OCI-M2 (cell line): ENCODE data around the gene LAMB4.

ENCODE experiments used
- DNase-seq: peaks from one replicate; lab custom pipeline; 2025; ENCODE audit not compliant: unreplicated experiment; lab: John Stamatoyannopoulos, UW

Gene LAMB4

DNA sequence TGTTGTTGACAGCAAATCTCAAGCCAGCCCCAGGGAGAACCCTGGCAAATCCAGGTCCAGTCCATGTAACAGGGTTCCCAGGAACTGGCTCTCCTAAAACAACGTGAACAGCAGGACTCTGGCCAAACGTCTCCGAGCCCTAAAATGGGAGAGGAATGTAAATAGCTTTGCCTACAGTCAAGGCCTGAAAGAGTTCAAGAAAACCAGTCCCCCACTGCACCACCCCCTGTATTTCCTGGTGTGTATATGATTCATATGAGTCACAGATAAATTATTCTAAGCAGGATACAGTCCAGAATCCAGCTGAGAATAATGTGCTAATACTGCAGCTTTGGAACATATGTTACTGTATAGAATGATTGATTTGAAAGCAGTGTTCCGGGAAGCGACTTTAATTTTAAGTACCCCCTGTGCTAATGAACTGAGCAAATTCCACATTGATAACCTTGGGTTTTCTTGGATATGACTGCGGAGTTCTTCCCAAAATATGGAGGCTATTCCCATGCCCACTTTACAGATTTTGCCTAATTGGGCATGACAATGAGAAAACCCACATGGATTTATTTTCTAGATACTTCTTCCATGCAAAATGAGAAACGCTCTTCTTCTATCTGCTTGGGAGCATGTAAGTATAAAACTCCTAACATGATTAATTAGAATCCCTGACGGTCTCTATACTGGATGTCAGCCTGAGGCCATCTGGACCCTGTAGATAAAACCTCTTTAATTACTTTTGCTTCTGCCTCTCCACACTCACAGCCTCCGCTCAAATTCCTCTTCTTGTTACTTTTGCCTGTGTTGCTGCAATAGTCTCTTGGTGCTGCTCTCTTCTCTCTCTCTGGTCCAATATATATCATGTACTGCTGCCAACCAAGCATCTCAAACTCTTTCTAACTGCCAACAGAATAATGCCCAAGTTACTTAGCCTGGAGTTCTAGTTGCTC is 50.2 kb downstream of the LAMB4 start:
- DNase-seq, result no peak

DNA sequence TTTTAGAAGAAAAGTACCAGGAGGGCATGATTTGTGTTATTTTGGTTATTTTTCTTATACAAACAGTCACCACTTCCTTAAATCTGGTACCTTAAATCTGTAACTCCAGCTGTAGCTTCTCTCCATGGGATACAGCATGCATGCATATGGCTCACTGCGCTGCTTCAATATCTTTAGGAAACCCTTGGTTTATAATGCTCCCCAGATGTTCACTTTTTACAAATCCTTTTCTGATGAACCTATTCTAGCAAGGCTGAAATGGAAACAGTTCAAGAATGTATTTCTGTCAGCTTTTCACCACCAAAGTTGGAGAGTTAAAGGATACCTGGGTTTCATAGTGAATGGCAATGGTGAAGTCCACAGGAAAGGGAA is 50.9 kb downstream of the LAMB4 start:
- no peak for DNase-seq

DNA sequence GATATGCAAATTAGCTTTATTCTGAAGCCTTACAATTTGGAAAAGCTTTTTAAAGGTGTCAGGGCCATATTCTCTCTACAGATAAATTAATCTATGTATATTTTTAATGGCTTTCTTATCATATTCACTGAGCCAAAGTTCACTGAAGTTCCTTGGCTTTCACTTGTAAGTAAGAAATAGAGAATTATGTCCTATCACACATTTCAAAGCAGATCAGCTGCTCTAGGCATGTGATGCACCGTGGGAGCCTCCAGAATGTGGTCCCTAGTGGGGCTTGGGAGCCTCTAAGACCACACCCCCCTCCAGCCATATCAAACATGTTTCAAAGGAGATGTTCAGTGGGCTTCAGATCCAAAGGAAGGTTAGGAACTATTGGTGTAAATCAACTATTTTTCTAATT is 51.5 kb downstream of the LAMB4 start:
- DNase-seq, result no peak

DNA sequence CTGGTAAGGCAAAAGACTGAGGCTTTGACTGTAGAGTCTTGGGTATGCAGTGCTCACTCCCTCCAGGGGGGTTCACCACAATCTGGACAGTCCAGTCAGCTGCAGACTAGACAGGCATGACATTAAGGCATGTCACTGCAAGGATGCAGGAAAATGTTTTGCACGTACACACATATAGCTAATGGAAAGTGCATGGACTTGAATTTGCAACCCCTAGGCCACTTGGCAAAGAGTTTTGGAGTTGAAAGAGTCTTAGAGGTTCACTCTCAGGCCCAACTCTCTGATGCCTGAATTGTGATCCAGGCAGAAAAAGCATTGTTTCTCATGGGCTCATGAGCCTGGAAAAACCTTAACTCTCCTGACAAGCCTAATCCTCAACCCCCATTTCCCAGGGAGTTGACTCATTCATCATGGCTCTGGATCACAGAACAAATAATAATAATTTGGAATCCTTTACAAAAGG is 51.9 kb downstream of the LAMB4 start:
- DNase-seq, result no peak

DNA sequence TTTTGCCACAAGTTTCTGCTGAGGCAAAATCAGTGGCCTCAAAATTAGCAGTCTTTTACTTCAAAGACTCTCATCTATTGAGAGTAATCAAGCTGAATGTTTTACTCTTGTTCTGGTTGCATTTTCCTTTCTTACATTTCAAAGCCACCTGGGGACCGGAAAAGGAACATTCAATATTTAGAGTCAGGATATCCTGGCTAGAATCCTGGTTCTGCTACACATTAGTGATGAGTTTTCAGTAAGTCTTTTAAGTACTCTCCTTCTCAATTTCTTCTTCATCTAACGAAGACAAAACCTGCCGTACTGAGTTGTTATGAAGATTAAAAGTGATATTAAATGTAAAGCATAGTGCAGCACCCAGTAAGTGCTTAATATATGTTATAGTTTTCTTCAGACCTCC is 52.5 kb downstream of the LAMB4 start:
- no peak for DNase-seq

DNA sequence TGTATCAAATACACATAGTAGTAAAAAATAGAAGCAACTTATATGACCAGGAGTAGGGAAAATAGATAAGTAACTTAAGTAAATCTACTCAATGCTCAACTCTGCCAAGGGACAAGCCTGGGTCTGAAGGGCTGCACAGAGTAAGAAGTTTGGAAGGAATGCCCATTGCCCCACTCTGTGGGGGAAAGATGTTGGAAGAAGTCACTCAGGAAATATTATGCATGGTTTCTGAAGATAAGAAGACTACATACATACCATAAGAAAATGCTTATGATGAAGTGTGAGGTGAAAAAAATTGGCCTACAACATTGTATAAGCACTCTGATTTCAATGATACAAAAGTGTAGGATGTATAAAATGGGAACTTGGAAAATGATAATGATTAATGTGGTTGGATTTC is 54.0 kb downstream of the LAMB4 start:
- no peak for DNase-seq

DNA sequence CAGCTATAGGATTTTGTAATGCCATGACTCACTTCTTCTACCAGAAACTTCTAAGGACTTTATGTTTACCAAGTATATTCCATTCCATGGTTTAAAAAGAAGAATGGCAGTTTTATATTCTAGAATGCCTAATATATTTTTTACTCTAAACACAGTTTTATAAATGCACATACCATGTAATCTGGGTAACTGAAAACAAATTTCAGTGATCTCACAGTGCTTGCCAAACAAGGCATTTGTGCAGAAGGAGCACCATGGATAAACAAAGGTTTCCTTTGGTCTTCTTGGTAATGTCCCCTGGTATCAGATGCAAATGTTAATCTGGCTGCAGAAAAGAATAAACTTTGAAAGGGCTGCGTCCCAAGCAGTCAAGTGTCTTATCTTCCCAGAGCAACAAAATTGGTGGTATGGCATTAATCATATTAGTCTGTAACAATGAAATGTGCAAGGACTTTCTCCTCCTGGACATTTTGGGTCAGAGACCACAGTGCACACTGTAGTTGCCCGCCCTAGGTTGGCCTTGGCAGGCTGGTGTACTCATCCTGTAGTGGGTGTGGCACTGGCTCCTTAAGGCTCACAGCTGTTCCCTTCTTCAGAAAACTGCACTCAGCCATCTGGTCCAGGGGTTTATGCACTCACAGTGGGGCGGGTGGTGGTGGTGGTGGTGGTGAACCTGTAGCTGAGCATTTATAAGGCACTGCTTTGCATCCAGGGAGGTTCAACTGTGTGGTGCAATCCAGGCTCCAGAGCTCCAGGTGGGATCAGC is 56.7 kb downstream of the LAMB4 start:
- DNase-seq, result no peak

DNA sequence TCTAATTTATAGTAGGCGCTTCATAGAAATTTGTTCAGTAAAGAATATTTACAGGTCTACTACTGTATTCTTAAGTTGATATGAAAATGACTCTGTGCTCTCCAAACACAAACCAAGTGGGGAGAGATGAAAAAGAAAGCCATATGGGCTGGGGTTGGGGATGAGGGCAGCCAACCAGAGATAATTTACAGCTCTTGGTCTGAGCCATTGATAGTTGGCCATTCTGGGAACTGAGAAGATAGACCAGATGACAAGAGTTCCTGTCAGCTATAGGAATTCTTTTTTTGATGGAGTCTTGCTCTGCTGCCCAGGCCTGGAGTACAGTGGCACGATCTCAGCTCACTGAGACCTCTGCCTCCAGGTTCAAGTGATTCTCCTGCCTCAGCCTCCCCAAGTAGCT is 57.4 kb downstream of the LAMB4 start:
- DNase-seq, result no peak

DNA sequence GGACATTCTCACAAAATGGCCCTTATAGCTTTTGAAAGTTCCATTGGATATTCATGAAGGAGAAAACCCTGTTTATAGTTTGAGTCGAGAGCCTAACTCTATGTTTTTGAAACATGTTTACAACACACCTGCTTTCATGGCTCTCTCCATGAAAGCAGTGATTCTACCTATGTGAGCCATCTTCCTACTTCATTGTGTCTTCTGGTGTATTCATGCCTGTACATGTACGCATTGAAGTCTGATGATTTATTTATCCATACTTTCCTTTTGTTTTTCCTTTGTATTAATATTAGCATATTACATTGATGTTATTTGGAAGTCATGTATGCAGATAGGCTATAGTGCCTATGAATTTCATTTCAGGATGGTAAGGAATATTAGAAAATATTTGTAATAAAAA is 58.0 kb downstream of the LAMB4 start:
- no peak for DNase-seq

DNA sequence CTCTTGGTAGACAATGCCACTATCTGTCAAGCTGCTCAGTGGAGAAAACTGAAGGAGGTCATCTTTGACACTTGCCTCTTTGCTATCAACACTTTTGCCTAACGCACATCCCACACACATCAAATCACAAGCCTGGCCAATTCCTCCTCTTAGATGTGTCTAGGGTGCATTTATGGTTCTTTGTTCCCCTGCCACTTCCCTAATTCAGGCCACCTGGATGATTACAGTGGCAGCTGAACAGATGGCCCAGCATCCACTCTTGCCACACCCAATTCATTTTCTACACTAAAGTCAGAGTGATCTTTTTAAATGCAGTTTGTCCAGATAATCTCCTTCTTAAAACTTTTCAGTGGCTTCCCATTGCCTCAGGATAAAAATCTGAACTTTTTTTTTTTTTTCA is 58.6 kb downstream of the LAMB4 start:
- DNase-seq, result no peak

DNA sequence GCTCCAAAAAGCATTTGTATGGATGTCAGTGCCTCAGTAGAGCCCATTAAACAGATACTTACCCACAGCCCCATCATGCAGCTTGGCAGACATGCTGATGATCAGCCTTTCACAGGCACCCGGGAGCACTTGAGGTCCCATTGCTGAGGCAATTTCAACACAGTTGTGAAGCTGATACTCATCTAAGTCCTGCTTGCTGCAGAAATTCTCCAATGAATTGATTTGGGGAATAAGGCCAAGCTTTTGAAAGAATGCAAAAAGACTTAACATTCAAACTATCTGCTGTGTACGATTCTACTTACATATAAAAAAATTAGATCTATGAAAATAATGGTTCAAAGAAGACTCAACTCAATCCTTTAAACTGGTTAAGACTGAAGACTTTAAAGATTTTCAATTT is 60.5 kb downstream of the LAMB4 start:
- no peak for DNase-seq

DNA sequence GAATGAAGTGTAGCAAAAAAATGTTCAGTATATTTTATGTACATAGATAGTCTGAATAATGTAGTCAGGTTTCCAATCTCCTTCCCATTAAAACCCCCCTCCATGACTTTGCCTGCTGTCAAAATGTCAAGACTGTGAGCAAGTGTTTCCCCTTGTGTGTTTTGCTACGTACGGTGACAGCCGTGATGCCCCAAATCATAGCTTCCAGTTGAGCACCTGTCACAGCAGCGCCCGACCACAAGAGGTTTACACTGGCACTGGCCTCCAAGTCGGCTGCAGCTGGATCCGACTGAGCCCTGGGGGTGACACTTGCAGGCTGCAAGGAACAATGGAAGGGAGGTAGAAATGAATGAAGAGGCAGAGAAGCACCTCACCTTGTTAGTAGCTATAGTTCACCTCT is 62.3 kb downstream of the LAMB4 start:
- no peak for DNase-seq

DNA sequence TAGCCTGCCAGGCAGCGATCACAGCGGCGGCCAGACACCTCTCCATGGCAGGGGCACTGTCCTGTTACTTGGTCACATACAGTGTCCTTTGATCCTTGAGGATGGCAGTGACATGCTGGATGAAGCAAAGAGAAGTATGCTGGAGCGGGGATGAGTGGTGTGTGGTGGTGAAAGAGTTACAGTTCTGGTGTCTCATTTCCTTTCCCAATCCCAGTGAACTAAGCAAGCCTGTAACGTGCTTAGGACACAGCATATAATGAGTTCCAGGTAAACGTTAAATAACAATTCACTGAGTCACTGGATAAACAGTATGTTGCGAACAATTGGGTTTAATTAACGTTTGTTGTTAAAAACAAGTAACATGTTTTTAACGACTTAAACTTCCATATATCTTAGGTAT is 63.7 kb downstream of the LAMB4 start:
- no peak for DNase-seq

DNA sequence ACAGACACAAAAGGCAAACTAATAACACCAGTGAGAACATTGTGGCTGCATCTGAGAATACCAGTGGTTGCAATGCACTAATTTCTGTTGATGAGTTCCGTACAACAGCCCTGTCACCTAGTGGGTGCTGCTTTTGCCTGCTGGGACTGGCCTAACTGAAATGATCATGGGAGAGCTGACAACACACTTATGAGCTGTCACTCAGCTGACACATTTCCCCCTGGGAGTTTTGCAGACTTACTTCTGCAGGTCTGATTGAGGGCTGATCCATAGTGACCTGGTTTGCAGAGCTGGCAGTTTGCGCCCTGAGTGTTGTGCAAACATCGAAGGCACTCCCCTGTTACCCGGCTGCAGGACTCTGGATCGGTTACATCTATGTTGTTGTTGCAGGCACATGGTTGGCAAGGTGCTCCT is 66.6 kb downstream of the LAMB4 start:
- no peak for DNase-seq

DNA sequence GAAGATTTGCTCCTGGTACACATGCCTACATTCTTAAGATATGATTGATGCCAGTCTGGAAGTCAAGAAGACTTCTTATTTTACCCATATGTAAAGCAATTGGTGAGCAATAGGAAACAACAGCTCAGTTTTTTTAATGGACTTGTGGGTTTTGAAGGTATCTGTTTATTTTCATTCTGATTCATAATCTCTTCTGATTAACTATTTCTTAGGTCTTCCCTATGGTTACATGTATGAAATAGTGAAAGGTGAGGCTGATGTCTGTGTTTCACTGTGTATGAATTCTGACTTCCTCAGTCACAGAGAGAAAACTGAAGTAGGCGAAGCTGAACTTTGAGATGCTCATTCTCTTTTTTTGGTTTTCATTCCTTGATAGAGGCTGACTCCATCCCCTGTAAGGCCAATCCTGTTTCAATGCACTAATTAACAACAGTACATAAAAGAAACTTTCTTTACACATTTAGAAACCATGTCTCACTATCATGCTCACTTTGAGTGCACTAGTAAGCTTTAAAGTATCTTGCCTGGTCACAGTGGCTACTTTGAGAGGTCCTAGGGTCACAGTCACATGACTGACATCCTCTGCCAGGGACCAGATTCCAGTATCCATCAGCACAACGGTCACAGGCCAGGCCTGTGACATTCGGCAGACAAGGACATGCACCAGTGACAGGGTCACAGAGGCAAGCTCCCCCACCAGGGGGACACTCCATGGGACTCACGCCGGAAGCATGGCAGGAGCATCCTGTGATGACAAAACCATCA is 67.7 kb downstream of the LAMB4 start:
- DNase-seq, result no peak

DNA sequence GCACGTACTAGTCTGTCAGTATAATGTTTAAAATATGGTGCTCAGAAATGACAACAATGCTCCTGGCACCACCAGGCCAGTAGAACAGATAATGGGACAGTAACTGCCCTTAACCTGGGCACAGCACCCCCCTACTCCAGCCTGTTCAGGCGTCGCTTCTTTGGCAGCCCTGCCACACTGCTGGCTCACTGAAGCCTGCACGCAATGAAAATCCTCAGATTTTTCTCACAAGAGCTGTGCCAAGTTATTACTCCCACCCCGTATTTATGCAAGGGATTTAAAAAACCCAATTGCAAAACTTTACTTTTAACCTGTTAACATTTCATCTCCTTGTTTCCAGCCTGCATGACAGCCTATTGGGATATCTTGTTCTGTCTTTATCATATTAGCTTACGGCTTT is 70.6 kb downstream of the LAMB4 start:
- no peak for DNase-seq

DNA sequence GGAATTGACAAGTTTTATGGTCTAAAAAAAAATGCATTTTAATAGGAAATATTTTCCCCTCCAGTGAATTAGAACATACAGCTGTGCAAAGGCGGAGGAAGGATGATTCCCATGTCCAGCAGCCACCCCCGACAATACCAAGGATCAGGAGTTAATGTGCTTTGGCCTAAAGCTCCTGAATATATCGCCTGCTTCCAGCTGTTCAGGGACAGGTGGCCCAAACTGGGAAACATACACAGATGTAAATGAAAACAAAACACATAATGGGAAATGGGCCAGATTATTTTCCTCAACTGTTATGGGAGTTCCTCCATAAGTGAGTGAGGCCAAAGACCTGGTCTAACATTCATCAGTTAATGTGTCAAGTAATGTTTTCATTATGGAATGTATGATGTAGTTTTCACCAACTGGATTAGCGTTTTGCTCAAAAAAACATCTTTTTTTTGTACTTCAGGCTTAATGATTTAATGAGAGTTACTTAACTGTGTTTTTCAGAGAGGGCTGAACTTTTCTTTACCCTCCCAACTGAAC is 72.1 kb downstream of the LAMB4 start:
- DNase-seq, result no peak

DNA sequence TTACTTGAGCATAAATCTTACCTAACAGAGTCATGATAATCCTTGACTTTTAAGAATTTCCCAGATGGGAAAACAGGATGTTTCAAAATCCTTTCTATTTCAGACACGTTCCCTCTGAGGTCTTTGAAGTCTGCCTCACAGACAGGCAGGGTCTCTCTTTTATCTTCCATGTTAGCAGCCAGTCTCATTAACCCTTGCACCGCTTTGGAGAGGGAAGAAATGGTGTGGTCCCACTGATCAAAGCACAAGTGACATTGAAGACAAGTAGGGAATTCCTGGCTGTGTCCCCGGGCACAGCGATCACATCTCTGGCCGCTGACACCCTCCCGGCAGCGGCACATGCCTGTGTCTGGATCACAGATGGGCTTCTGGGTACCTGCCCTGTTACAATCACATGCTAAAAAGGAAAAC is 74.5 kb downstream of the LAMB4 start:
- DNase-seq, result no peak

DNA sequence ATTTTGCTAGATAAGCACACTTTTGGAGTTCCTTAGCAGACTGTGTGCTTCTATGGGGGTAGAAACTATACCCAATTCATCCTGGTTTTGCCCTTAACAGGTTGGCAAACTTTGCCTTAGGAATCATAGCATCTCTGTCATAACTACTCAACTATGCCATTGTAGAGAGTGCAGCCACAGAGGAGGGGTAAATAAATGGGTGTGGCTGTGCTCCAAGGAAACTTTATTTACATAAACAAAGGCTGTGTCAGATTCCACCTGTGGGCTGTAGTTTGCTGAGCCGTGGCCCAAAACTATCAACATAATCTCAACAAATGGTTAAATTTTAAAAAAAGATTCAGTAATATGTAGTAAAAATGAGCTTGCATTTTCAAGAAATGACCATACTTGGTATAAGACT is 75.6 kb downstream of the LAMB4 start:
- no peak for DNase-seq

DNA sequence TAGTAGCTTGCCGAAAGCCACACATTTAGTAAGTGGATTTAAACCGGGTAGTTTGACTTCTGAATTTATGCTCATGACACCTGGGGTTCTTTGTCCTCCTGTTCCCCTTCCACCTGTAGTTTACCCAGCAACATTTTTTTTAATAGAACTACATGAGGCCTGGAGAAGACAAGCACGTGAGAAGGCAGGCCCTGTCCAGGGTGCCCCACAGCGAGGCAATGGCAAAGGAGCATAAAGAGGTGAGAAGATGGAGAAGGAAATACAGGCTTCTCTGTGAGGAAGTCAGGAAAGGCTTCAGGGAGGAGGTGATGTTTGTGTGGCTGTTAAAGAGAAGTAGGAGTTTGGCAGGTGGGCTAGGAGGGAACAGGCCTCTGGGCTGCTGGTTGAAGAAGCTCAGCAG is 76.9 kb downstream of the LAMB4 start:
- DNase-seq, result no peak

DNA sequence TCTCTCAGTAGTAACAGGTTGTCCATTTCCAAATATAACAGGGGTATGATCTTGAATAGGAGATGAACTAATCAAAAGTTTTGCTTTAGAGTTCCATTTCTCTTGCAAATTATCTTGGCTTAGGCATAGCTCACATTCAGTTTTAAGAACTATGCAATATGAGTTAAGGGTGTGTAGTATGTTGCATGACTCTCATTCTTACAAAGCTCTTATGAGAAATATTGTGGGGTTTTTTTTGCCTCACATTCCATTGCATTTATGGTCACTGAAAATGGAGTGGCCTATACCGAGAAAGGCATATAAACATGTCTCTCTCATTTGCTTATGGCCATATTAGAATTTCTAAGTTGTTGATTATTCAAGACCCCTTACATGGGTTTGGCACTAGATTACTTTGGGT is 78.7 kb downstream of the LAMB4 start:
- DNase-seq, result no peak
